CD14-positive monocyte (primary cell): ENCODE measurements around the gene CCDC97. TPM values are rescaled to one million over a fixed set of nuclear protein-coding genes. Genes with fewer than 3 reads are reported as not detected.

ENCODE experiments used
- DNase-seq, 3 donors: peaks; one replicate each; pipeline ENCODE4 v3.0.0-alpha.2; 2011 to 2022
- H2AFZ ChIP-seq: 2 replicates; pipeline ENCODE4 v1.6.0; 2012; ENCODE audit warnings: mild to moderate bottlenecking, low read depth, low read length, inconsistent platforms; ENCODE audit not compliant: insufficient read depth, poor library complexity, severe bottlenecking
- H3K27ac ChIP-seq, 2 donors: 1 replicate in 1 of 2; 2 replicates in 1 of 2; pipeline ENCODE4 v1.5.1; 2012 to 2013; ENCODE audit warnings: low read length in 2 of 2, control low read depth in 1 of 2, inconsistent platforms in 1 of 2, low read depth in 1 of 2, mild to moderate bottlenecking in 1 of 2
- H3K27me3 ChIP-seq, 2 donors: one replicate each; pipeline versions ENCODE4 v1.6.0 to v1.6.1; 2011 to 2013; ENCODE audit warnings: low read length in 2 of 2; ENCODE audit not compliant: control insufficient read depth in 2 of 2, insufficient read depth in 2 of 2
- H3K36me3 ChIP-seq, 2 donors: replicated peaks in 1 of 2; 1 replicate in 1 of 2; 2 replicates in 1 of 2; pipeline versions ENCODE4 v1.5.1 to v1.6.1; 2012 to 2013; ENCODE audit warnings: low read length in 2 of 2, control low read depth in 1 of 2, inconsistent platforms in 1 of 2, mild to moderate bottlenecking in 1 of 2; ENCODE audit not compliant: insufficient read depth in 2 of 2, control insufficient read depth in 1 of 2
- H3K4me1 ChIP-seq, 2 donors: 1 replicate in 1 of 2; 2 replicates in 1 of 2; pipeline versions ENCODE4 v1.5.1 to v1.6.1; 2012 to 2013; ENCODE audit warnings: low read length in 2 of 2, control low read depth in 1 of 2, inconsistent platforms in 1 of 2, mild to moderate bottlenecking in 1 of 2, moderate library complexity in 1 of 2; ENCODE audit not compliant: insufficient read depth in 2 of 2, control insufficient read depth in 1 of 2
- H3K4me2 ChIP-seq: replicated peaks from 2 replicates; pipeline ENCODE3; 2012; ENCODE audit warnings: low read length, moderate library complexity, mild to moderate bottlenecking; ENCODE audit not compliant: poor library complexity, severe bottlenecking; ENCODE audit errors: extremely low read depth
- H3K4me3 ChIP-seq, 3 experiments: fragments of 200-600 bp in 1 of 3; sonication (generic) in 1 of 3; replicated peaks in 1 of 3; 1 replicate in 2 of 3; 2 replicates in 1 of 3; pipeline ENCODE4 v1.5.1; 2011 to 2013; ENCODE audit warnings: low read length in 3 of 3, mild to moderate bottlenecking in 3 of 3, control low read depth in 2 of 3, low read depth in 2 of 3, inconsistent platforms in 1 of 3, moderate library complexity in 1 of 3
- H3K79me2 ChIP-seq: 2 replicates; pipeline ENCODE4 v1.6.0; 2012; ENCODE audit warnings: mild to moderate bottlenecking, control low read depth, inconsistent platforms, low read length, moderate library complexity; ENCODE audit not compliant: insufficient read depth
- H3K9ac ChIP-seq: 2 replicates; pipeline ENCODE4 v1.6.0; 2017; ENCODE audit warnings: low read length, mild to moderate bottlenecking; ENCODE audit not compliant: insufficient read depth, poor library complexity, severe bottlenecking
- H3K9me3 ChIP-seq, 2 donors: replicated peaks in 1 of 2; 1 replicate in 1 of 2; 2 replicates in 1 of 2; pipeline versions ENCODE4 v1.5.1 to v1.6.1; 2012 to 2013; ENCODE audit warnings: low read length in 2 of 2, control low read depth in 1 of 2; ENCODE audit not compliant: control insufficient read depth in 1 of 2, insufficient read depth in 1 of 2
- H4K20me1 ChIP-seq: 2 replicates; pipeline ENCODE4 v1.6.0; 2012; ENCODE audit warnings: mild to moderate bottlenecking, low read length, control low read depth, moderate library complexity; ENCODE audit not compliant: insufficient read depth
- H3K27ac Mint-ChIP-seq, 7 donors: one replicate each; pipeline ENCODE4 v1.8.0; 2020; ENCODE audit warnings: mild to moderate bottlenecking in 7 of 7, mixed read lengths in 7 of 7, moderate library complexity in 6 of 7, inconsistent platforms in 2 of 7
- H3K27me3 Mint-ChIP-seq, 3 donors: one replicate each; pipeline ENCODE4 v1.8.0; 2021 to 2022; ENCODE audit warnings: low read depth in 3 of 3, mild to moderate bottlenecking in 3 of 3, mixed read lengths in 3 of 3, moderate library complexity in 3 of 3, inconsistent platforms in 1 of 3
- H3K36me3 Mint-ChIP-seq, 2 donors: one replicate each; pipeline ENCODE4 v1.8.0; 2020; ENCODE audit warnings: mixed read lengths in 2 of 2, inconsistent platforms in 1 of 2, mild to moderate bottlenecking in 1 of 2
- H3K4me1 Mint-ChIP-seq: one replicate; pipeline ENCODE4 v1.8.0; 2020; ENCODE audit warnings: mild to moderate bottlenecking, mixed read lengths
- H3K4me3 Mint-ChIP-seq, 2 donors: one replicate each; pipeline ENCODE4 v1.8.0; 2020; ENCODE audit warnings: mild to moderate bottlenecking in 2 of 2, mixed read lengths in 2 of 2, moderate library complexity in 1 of 2
- H3K9me3 Mint-ChIP-seq, 7 donors: one replicate each; pipeline ENCODE4 v1.8.0; 2020 to 2022; ENCODE audit warnings: mixed read lengths in 7 of 7, mild to moderate bottlenecking in 6 of 7, moderate library complexity in 6 of 7, inconsistent platforms in 2 of 7
- WGBS: methylation state at CpG from one replicate; pipeline ENCODE4 v1.1.5; 2013; ENCODE audit warnings: missing lambda C conversion rate; ENCODE audit not compliant: insufficient coverage; 5-methylcytosine and 5-hydroxymethylcytosine counted together
- intact Hi-C, 2 donors: fragments of 100-400 bp; cut with micrococcal nuclease; formaldehyde crosslinking; loops; one replicate each; pipeline versions ENCODE4 v1.15.0 to v1.15.1; 2023
- polyA minus RNA-seq: library from RNA; depleted of rRNA, polyadenylated mRNA; stranded (reverse); fragments of >200 nt; gene quantifications from 2 replicates; pipeline ENCODE4 v1.2.3, GENCODE V29; 2012
- polyA plus RNA-seq, 3 donors: library from polyadenylated mRNA; depleted of rRNA in 1 of 3; unstranded in 2 of 3; stranded (reverse) in 1 of 3; fragments of 300-500 nt in 2 of 3; fragments of >200 nt in 1 of 3; fragmentation: Illumina TruSeq in 2 of 3; gene quantifications; 1 replicate in 2 of 3; 2 replicates in 1 of 3; pipeline ENCODE4 v1.2.3, GENCODE V29; 2012 to 2021
- total RNA-seq, 12 experiments: library from RNA in 1 of 12; stranded (reverse) in 1 of 12; fragments of 120-200 nt in 1 of 12; gene quantifications; one replicate each; pipeline ENCODE4 v1.2.4 and lab custom pipeline; 2013 to 2026; ENCODE audit warnings: mixed read lengths in 6 of 12, inconsistent platforms in 1 of 12
- TF ChIP-seq, protein P1 (sequence below): fragments of 200-600 bp; IDR thresholded peaks from one replicate; pipeline ENCODE4 v1.8.0; 2022; ENCODE audit warnings: antibody characterized with exemption, mild to moderate bottlenecking

CCDC97 gene
- 10.0 TPM for total RNA-seq (2013)
- polyA plus RNA-seq, result 10 to 100 TPM in 1 of 3 donors, 1 to 10 TPM in 2; 6.1 to 13.0 (median 8.8) TPM
- polyA minus RNA-seq, result 13.9 and 17.9 TPM in 2 replicates
- 17.4 to 48.0 (median 22.2) reads per million in 11 experiments for total RNA-seq (lab: John Stamatoyannopoulos, UW)

DNA sequence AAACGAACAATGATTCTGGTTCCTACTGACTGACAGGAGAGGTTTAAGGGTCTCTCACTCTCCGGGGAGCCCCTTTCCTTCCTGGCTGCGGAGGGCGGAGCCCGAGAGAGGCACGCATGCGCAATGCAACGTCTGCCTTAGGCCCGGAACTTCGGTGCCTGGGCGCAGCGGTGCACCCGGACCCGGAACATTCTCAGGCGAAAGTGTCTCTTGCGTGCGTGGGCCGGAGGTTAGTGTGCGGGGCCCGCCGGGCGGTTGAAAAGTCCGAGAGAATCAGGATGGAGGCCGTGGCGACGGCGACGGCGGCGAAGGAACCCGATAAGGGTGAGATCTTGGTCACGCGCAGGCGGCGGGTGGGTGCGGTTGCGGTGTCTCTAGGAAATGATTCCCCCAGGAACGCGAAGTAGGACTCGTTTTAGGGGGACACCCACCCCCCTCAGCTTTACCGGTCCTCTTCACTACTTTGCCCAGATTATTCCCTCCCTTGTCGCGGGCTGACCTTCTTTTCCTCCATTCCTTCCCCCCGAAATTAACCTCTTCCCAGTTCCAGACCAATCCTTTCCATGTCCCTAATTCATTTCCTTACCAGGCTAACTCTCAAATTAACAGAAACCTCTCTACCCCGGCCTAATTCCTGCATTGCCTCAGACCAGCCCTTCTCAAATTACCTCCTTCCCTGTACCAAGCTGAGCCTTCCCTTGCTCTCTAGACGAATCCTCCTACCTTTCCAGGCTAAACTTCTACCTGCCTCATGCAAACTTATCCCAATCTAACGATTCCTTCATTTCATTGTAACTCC lies at the start of gene CCDC97:
TSS of gene CCDC97 (plus strand) at position 140 of the 799 bp plus-strand sequence. CDS start at position 279, 139 bp downstream.
- Histone ChIP-seq H3K9me3 (no peaks in the 10 kb centered on the region), H3K9ac (peak within 1 kb of the TSS; percentile 86), H2AFZ (peak within 1 kb of the TSS; percentile 82), H3K4me2 (peak within 1 kb of the TSS; percentile 83), H4K20me1 (peaks cover 51% of the 10 kb centered on the region), H3K4me3 (peak within 1 kb of the TSS; percentile 84 to 85 (median 85)), H3K36me3 (peaks cover 24 to 47% of the 10 kb centered on the region in 2 donors), H3K27me3 (no peaks in the 10 kb centered on the region), H3K4me1 (peaks cover 50 to 64% of the 10 kb centered on the region in 2 donors), H3K79me2 (peaks cover 58% of the 10 kb centered on the region), H3K27ac (peak within 1 kb of the TSS; percentile 83 to 95)
- intact Hi-C loops, result loop anchor here (2.0 to 5.0 kb wide), 2 partner anchors 15 to 338 kb away; no protein-coding TSS in a partner anchor
- Mint-ChIP-seq H3K9me3 (peaks cover 0 to 3% (median 0%) of the 10 kb centered on the region in 7 donors), H3K27me3 (no peaks in the 10 kb centered on the region), H3K27ac (peak within 1 kb of the TSS; percentile 97 to 100 (median 99)), H3K4me3 (peak within 1 kb of the TSS; percentile 95 to 99), H3K36me3 (peaks cover 40 to 59% of the 10 kb centered on the region in 2 donors), H3K4me1 (peaks cover 69% of the 10 kb centered on the region)
- DNase-seq, result peak; percentile 84 to 87 (median 86)
- TF ChIP-seq, protein P1, sequence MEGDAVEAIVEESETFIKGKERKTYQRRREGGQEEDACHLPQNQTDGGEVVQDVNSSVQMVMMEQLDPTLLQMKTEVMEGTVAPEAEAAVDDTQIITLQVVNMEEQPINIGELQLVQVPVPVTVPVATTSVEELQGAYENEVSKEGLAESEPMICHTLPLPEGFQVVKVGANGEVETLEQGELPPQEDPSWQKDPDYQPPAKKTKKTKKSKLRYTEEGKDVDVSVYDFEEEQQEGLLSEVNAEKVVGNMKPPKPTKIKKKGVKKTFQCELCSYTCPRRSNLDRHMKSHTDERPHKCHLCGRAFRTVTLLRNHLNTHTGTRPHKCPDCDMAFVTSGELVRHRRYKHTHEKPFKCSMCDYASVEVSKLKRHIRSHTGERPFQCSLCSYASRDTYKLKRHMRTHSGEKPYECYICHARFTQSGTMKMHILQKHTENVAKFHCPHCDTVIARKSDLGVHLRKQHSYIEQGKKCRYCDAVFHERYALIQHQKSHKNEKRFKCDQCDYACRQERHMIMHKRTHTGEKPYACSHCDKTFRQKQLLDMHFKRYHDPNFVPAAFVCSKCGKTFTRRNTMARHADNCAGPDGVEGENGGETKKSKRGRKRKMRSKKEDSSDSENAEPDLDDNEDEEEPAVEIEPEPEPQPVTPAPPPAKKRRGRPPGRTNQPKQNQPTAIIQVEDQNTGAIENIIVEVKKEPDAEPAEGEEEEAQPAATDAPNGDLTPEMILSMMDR, result no peak
- under 1% methylated on average over 37 of the region's 47 CpGs for WGBS

DNA sequence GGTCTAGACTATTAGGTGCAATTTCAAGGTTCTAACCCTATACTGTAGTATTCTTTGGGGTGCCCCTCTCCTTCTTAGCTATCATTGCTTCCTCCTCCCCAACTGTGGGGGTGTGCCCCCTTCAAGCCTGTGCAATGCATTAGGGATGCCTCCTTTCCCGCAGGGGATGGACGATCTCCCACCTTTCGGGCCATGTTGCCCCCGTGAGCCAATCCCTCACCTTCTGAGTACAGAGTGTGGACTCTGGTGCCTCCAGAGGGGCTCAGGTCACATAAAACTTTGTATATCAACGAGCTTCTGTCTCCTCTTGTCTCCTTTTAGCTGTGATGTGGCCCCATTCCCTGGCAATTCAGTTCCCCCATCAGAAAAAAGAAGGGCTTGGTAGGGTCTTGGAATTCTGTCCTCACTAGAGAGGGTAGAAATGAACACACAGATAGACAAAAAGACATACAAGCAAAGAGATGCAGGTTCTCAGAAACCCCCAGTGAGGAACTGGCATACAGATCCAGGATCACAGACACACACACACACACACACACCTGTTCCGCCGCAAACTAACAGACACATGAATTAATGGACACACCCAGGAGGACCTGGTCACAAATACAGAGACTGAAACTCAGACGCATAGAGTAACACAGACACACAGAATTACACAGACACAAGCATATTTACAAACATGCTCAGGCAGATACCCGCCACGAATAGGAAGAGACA lies 48.3 kb upstream of the CCDC97 start:
- peaks cover 29% of the 10 kb centered on the region for H3K4me1 Mint-ChIP-seq
- H3K4me3 ChIP-seq, result peak overlapping the region; percentile 5 to 88 (median 21)
- H3K27me3 Mint-ChIP-seq, result peaks cover 4 to 18% (median 12%) of the 10 kb centered on the region in 3 donors
- H3K27ac Mint-ChIP-seq, result peak overlapping the region in 6 of 7 donors; percentile 99 to 100 (median 100)
- H3K4me1 ChIP-seq, result peaks cover 30 to 33% of the 10 kb centered on the region in 2 donors
- intact Hi-C loops, result loop anchor here (1.0 to 10.0 kb wide), 6 partner anchors 34 to 173 kb away; partner anchors contain the start of genes DMAC2 (in 1 of the 2) and TGFB1 (in 1 of the 2)
- WGBS, result 81% methylated on average over 6 of the region's 10 CpGs
- H3K9ac ChIP-seq, result peak overlapping the region; percentile 11
- peak overlapping the region in 1 of 2 donors; percentile 100 for H3K27ac ChIP-seq
- TF ChIP-seq, protein P1, result no peak
- H3K36me3 Mint-ChIP-seq, result peaks cover 0 to 3% of the 10 kb centered on the region in 2 donors
- peak overlapping the region; percentile 92 for H3K4me2 ChIP-seq
- peaks cover 0 to under 1% of the 10 kb centered on the region in 2 donors for H3K36me3 ChIP-seq
- H3K79me2 ChIP-seq, result peaks cover 26% of the 10 kb centered on the region
- no peaks in the 10 kb centered on the region for H3K9me3 ChIP-seq
- peak overlapping the region; percentile 85 for H2AFZ ChIP-seq
- DNase-seq, result no peak
- no peaks in the 10 kb centered on the region for H4K20me1 ChIP-seq
- H3K4me3 Mint-ChIP-seq, result peak overlapping the region; percentile 96
- H3K27me3 ChIP-seq, result peaks cover 0 to 5% of the 10 kb centered on the region in 2 donors
- peaks cover 0 to 3% (median 0%) of the 10 kb centered on the region in 7 donors for H3K9me3 Mint-ChIP-seq
